Measurements from ENCODE around the gene RNF34. TPM values are rescaled to one million over a fixed set of nuclear protein-coding genes. Genes with fewer than 3 reads are reported as not detected.

The RNF34 gene
- total RNA-seq, 8 experiments from 2014 or later: 28.0 to 54.8 (median 37.2) TPM

- WGBS, 10 experiments: 20 to 100% (median 97%) methylated on average over 2 to 3 of the region's 3 CpGs
- in situ Hi-C loops (cut with MboI; ENCODE audit: low pct_unique_long_range_greater_than_20kb in 2 of 9, low sequenced_read_pairs in 9 of 9, unreplicated experiment in 9 of 9): loop anchor here in 1 of 9 experiments (25.0 kb wide), 1 partner anchor 109 kb away; no protein-coding TSS in a partner anchor
- no peak for ATAC-seq (replicated peaks in 6 of 8)
- Histone ChIP-seq H3K4me1 (replicated peaks in 1 of 2) (no peaks in the 10 kb centered on the region), H3K4me3 (no peak overlapping the region), H3K27ac (no peak overlapping the region)
Observed at GRCh38 chr12:121446750-121447149, 46.8 kb downstream of the RNF34 start.

GRCh38 chr12:121448771-121449315 is 48.9 kb downstream of the RNF34 start:
- H3K27ac ChIP-seq: no peak overlapping the region
- WGBS, 10 experiments: 80 to 100% (median 89%) methylated on average over 1 to 5 of the region's 16 CpGs; no CpG with 5 or more reads in 4 of the 10 experiments
- H3K4me1 ChIP-seq (replicated peaks in 1 of 2): no peaks in the 10 kb centered on the region
- in situ Hi-C loops (cut with MboI; ENCODE audit: low pct_unique_long_range_greater_than_20kb in 2 of 9, low sequenced_read_pairs in 9 of 9, unreplicated experiment in 9 of 9): loop anchor here in 1 of 9 experiments (25.0 kb wide), 1 partner anchor 112 kb away; no protein-coding TSS in a partner anchor
- no peak overlapping the region for H3K4me3 ChIP-seq
- no peak for ATAC-seq (replicated peaks in 6 of 8)

- WGBS, 10 experiments: 0 to 86% (median 7%) methylated on average over 1 to 4 of the region's 4 CpGs; no CpG with 5 or more reads in 3 of the 10 experiments
- Histone ChIP-seq H3K27ac (no peak overlapping the region), H3K4me1 (replicated peaks in 1 of 2) (no peaks in the 10 kb centered on the region), H3K4me3 (no peak overlapping the region)
- peak in 3 of 8 experiments; percentile 70 to 92 (median 83) for ATAC-seq (replicated peaks in 6 of 8)
- in situ Hi-C loops (cut with MboI; ENCODE audit: low pct_unique_long_range_greater_than_20kb in 2 of 9, low sequenced_read_pairs in 9 of 9, unreplicated experiment in 9 of 9): no loop called here
Observed at GRCh38 chr12:121451961-121452339, 52.0 kb downstream of the RNF34 start.

GRCh38 chr12:121452340-121452984 is 52.5 kb downstream of the RNF34 start:
- ATAC-seq (replicated peaks in 6 of 8): peak in 5 of 8 experiments; percentile 32 to 93 (median 80)
- no peak overlapping the region for H3K4me3 ChIP-seq
- 0 to 94% (median 80%) methylated on average over 1 to 10 of the region's 35 CpGs; no CpG with 5 or more reads in 4 of the 10 experiments for WGBS, 10 experiments
- in situ Hi-C loops (cut with MboI; ENCODE audit: low pct_unique_long_range_greater_than_20kb in 2 of 9, low sequenced_read_pairs in 9 of 9, unreplicated experiment in 9 of 9): no loop called here
- no peaks in the 10 kb centered on the region for H3K4me1 ChIP-seq (replicated peaks in 1 of 2)
- no peak overlapping the region for H3K27ac ChIP-seq

- peak in 2 of 8 experiments; percentile 15 to 31 for ATAC-seq (replicated peaks in 6 of 8)
- H3K27ac ChIP-seq: no peak overlapping the region
- in situ Hi-C loops (cut with MboI; ENCODE audit: low pct_unique_long_range_greater_than_20kb in 2 of 9, low sequenced_read_pairs in 9 of 9, unreplicated experiment in 9 of 9): no loop called here
Observed at GRCh38 chr12:121452985-121453360, 53.1 kb downstream of the RNF34 start.

GRCh38 chr12:121453629-121454028 is 53.7 kb downstream of the RNF34 start:
- ATAC-seq (replicated peaks in 6 of 8): no peak
- Histone ChIP-seq H3K27ac (no peak overlapping the region), H3K4me3 (no peak overlapping the region), H3K4me1 (replicated peaks in 1 of 2) (no peaks in the 10 kb centered on the region)
- in situ Hi-C loops (cut with MboI; ENCODE audit: low pct_unique_long_range_greater_than_20kb in 2 of 9, low sequenced_read_pairs in 9 of 9, unreplicated experiment in 9 of 9): no loop called here
- 79% methylated on average over 3 of the region's 18 CpGs; no CpG with 5 or more reads in 9 of the 10 experiments for WGBS, 10 experiments

More at GRCh38 chr12:121452985-121453360, 53.1 kb downstream of the RNF34 start:
- H3K4me1 ChIP-seq (replicated peaks in 1 of 2): no peaks in the 10 kb centered on the region
- 94 to 96% methylated on average over 6 to 19 of the region's 39 CpGs; no CpG with 5 or more reads in 8 of the 10 experiments for WGBS, 10 experiments
- no peak overlapping the region for H3K4me3 ChIP-seq

GRCh38 chr12:121454921-121455320 is 55.0 kb downstream of the RNF34 start:
- no peak overlapping the region for H3K4me3 ChIP-seq
- ATAC-seq (replicated peaks in 6 of 8): no peak
- in situ Hi-C loops (cut with MboI; ENCODE audit: low pct_unique_long_range_greater_than_20kb in 2 of 9, low sequenced_read_pairs in 9 of 9, unreplicated experiment in 9 of 9): no loop called here
- no peak overlapping the region for H3K27ac ChIP-seq
- WGBS, 10 experiments: 85 to 100% (median 97%) methylated on average over 1 to 4 of the region's 6 CpGs; no CpG with 5 or more reads in 6 of the 10 experiments
- no peaks in the 10 kb centered on the region for H3K4me1 ChIP-seq (replicated peaks in 1 of 2)

- WGBS, 10 experiments: 65 to 100% (median 90%) methylated on average over 1 to 12 of the region's 23 CpGs; no CpG with 5 or more reads in 4 of the 10 experiments
- no peak for ATAC-seq (replicated peaks in 6 of 8)
- Histone ChIP-seq H3K4me3 (no peak overlapping the region), H3K4me1 (replicated peaks in 1 of 2) (no peaks in the 10 kb centered on the region), H3K27ac (no peak overlapping the region)
- in situ Hi-C loops (cut with MboI; ENCODE audit: low pct_unique_long_range_greater_than_20kb in 2 of 9, low sequenced_read_pairs in 9 of 9, unreplicated experiment in 9 of 9): no loop called here
Observed at GRCh38 chr12:121455766-121456420, 56.0 kb downstream of the RNF34 start.

- no peak for ATAC-seq (replicated peaks in 6 of 8)
- no peak overlapping the region for H3K27ac ChIP-seq
- WGBS, 10 experiments: 81 to 100% (median 100%) methylated on average over 1 to 3 of the region's 8 CpGs; no CpG with 5 or more reads in 5 of the 10 experiments
- H3K4me1 ChIP-seq (replicated peaks in 1 of 2): no peaks in the 10 kb centered on the region
- no peak overlapping the region for H3K4me3 ChIP-seq
- in situ Hi-C loops (cut with MboI; ENCODE audit: low pct_unique_long_range_greater_than_20kb in 2 of 9, low sequenced_read_pairs in 9 of 9, unreplicated experiment in 9 of 9): no loop called here
Observed at GRCh38 chr12:121456551-121456950, 56.6 kb downstream of the RNF34 start.

- ATAC-seq (replicated peaks in 6 of 8): no peak
- 78 to 100% (median 100%) methylated on average over 1 to 4 of the region's 5 CpGs; no CpG with 5 or more reads in 1 of the 10 experiments for WGBS, 10 experiments
- Histone ChIP-seq H3K4me3 (no peak overlapping the region), H3K27ac (no peak overlapping the region), H3K4me1 (replicated peaks in 1 of 2) (peaks cover 4% of the 10 kb centered on the region in 2 donors)
- in situ Hi-C loops (cut with MboI; ENCODE audit: low pct_unique_long_range_greater_than_20kb in 2 of 9, low sequenced_read_pairs in 9 of 9, unreplicated experiment in 9 of 9): no loop called here
Observed at GRCh38 chr12:121461048-121461447, 61.1 kb downstream of the RNF34 start.

GRCh38 chr12:121464331-121464730 is 64.4 kb downstream of the RNF34 start:
- H3K27ac ChIP-seq: no peak overlapping the region
- in situ Hi-C loops (cut with MboI; ENCODE audit: low pct_unique_long_range_greater_than_20kb in 2 of 9, low sequenced_read_pairs in 9 of 9, unreplicated experiment in 9 of 9): no loop called here
- H3K4me3 ChIP-seq: no peak overlapping the region
- H3K4me1 ChIP-seq (replicated peaks in 1 of 2): peaks cover 10 to 12% of the 10 kb centered on the region in 2 donors
- ATAC-seq (replicated peaks in 6 of 8): no peak
- 90 to 100% (median 98%) methylated on average over 2 to 8 of the region's 13 CpGs; no CpG with 5 or more reads in 5 of the 10 experiments for WGBS, 10 experiments

- H3K27ac ChIP-seq: no peak overlapping the region
- ATAC-seq (replicated peaks in 6 of 8): no peak
- H3K4me3 ChIP-seq: peak overlapping the region; percentile 42 to 82 (median 57)
- 6 to 64% (median 31%) methylated on average over 7 to 37 of the region's 70 CpGs for WGBS, 10 experiments
- in situ Hi-C loops (cut with MboI; ENCODE audit: low pct_unique_long_range_greater_than_20kb in 2 of 9, low sequenced_read_pairs in 9 of 9, unreplicated experiment in 9 of 9): no loop called here
- peaks cover 10 to 12% of the 10 kb centered on the region in 2 donors for H3K4me1 ChIP-seq (replicated peaks in 1 of 2)
Observed at GRCh38 chr12:121465921-121466793, 66.2 kb downstream of the RNF34 start.

Measured in motor neuron (in vitro differentiated cells).